Upper lobe of right lung (tissue), 1 donor: ENCODE results near the gene RBP7. TPM values are rescaled to one million over a fixed set of nuclear protein-coding genes. Genes with fewer than 3 reads are reported as not detected.
"Not testable (repeated sequence)": the region's sequence is repeated elsewhere in the genome, so short reads cannot be mapped to it uniquely, and the experiment has no call there.

Source experiments
- ATAC-seq: fragments of 200-7000 bp; cut with Tn5 transposase; one replicate; pipeline ENCODE4 v1.9.1; 2020; ENCODE audit warnings: mild to moderate bottlenecking, moderate library complexity
- DNase-seq: peaks from one replicate; pipeline ENCODE4 v3.0.0-alpha.2; 2020
- H3K27ac ChIP-seq: fragments of 200-600 bp; one replicate; pipeline ENCODE4 v1.8.0; 2022
- H3K27me3 ChIP-seq: fragments of 200-600 bp; one replicate; pipeline ENCODE4 v1.8.0; 2022; ENCODE audit warnings: mild to moderate bottlenecking
- H3K36me3 ChIP-seq: fragments of 200-600 bp; one replicate; pipeline ENCODE4 v1.8.0; 2022
- H3K4me1 ChIP-seq: fragments of 200-600 bp; one replicate; pipeline ENCODE4 v1.8.0; 2022
- H3K4me3 ChIP-seq: fragments of 200-600 bp; one replicate; pipeline ENCODE4 v1.8.0; 2022; ENCODE audit warnings: mild to moderate bottlenecking
- H3K9me3 ChIP-seq: fragments of 200-600 bp; one replicate; pipeline ENCODE4 v1.8.0; 2022
- CTCF ChIP-seq: fragments of 200-600 bp; IDR thresholded peaks from one replicate; pipeline ENCODE4 v1.8.0; 2022; ENCODE audit warnings: antibody characterized with exemption
- intact Hi-C: fragments of 100-400 bp; cut with DNase I; formaldehyde crosslinking; loops from one replicate; pipeline ENCODE4 v1.11.0; 2022
- total RNA-seq: library from RNA; stranded (reverse); fragmentation: NEBNext Ultra II Directional; extraction: Animal tissue kit (Norgen Biotek cat#: 25700); gene quantifications from one replicate; pipeline ENCODE4 v1.2.1, GENCODE V29; 2021
- donor health status: DM: no; HTN: yes; CAD: no; lungs with severe emphysema.

Gene RBP7
- total RNA-seq, 1 donor from 2014 or later, result 8.7 TPM

GRCh38 chr1:10001016-10001665 lies 4.1 kb downstream of the RBP7 start:
- intact Hi-C loops, result no loop called here
- DNase-seq, result no peak
- TF ChIP-seq CTCF, result no peak
- peaks cover 16% of the 10 kb centered on the region for H3K4me1 ChIP-seq
- H3K27ac ChIP-seq, result no peak overlapping the region
- H3K9me3 ChIP-seq, result no peaks in the 10 kb centered on the region
- peaks cover 39% of the 10 kb centered on the region for H3K27me3 ChIP-seq
- no peaks in the 10 kb centered on the region for H3K36me3 ChIP-seq
- H3K4me3 ChIP-seq, result no peak overlapping the region
- ATAC-seq, result no peak

GRCh38 chr1:10005248-10005647 lies 8.2 kb downstream of the RBP7 start:
- ATAC-seq, H3K36me3 ChIP-seq, H3K9me3 ChIP-seq, H3K4me1 ChIP-seq, DNase-seq, H3K4me3 ChIP-seq, H3K27ac ChIP-seq, intact Hi-C loops: not testable (repeated sequence)
- peaks cover 15% of the 10 kb centered on the region for H3K27me3 ChIP-seq

- H3K36me3 ChIP-seq, result no peaks in the 10 kb centered on the region
- ATAC-seq, result no peak
- H3K27ac ChIP-seq, result no peak overlapping the region
- DNase-seq, result no peak
- peaks cover 5% of the 10 kb centered on the region for H3K27me3 ChIP-seq
- no peak for TF ChIP-seq CTCF
- intact Hi-C loops, result no loop called here
- H3K9me3 ChIP-seq, result no peaks in the 10 kb centered on the region
- H3K4me3 ChIP-seq, result no peak overlapping the region
- no peaks in the 10 kb centered on the region for H3K4me1 ChIP-seq
These were observed 10.1 kb downstream of the RBP7 start for GRCh38 chr1:10007169-10007568.

GRCh38 chr1:10014016-10014415 lies 17.0 kb downstream of the RBP7 start:
- H3K27me3 ChIP-seq, result no peaks in the 10 kb centered on the region
- H3K36me3 ChIP-seq, result no peaks in the 10 kb centered on the region

GRCh38 chr1:10019561-10019960 lies 22.5 kb downstream of the RBP7 start:
- H3K4me1 ChIP-seq, result no peaks in the 10 kb centered on the region
- DNase-seq, result no peak
- no peaks in the 10 kb centered on the region for H3K9me3 ChIP-seq
- no peak overlapping the region for H3K4me3 ChIP-seq
- ATAC-seq, result no peak
- no peaks in the 10 kb centered on the region for H3K36me3 ChIP-seq
- H3K27ac ChIP-seq, result no peak overlapping the region
- intact Hi-C loops, result no loop called here
- no peak for TF ChIP-seq CTCF
- no peaks in the 10 kb centered on the region for H3K27me3 ChIP-seq

More at GRCh38 chr1:10014016-10014415, 17.0 kb downstream of the RBP7 start:
- Histone ChIP-seq H3K27ac (no peak overlapping the region), H3K9me3 (no peaks in the 10 kb centered on the region), H3K4me1 (no peaks in the 10 kb centered on the region), H3K4me3 (no peak overlapping the region)
- no peak for DNase-seq
- no peak for ATAC-seq
- TF ChIP-seq CTCF, result no peak
- intact Hi-C loops, result no loop called here

GRCh38 chr1:10020086-10020485 lies 23.1 kb downstream of the RBP7 start:
- DNase-seq, result no peak
- H3K27me3 ChIP-seq, result no peaks in the 10 kb centered on the region
- intact Hi-C loops, result no loop called here
- H3K27ac ChIP-seq, result no peak overlapping the region
- no peaks in the 10 kb centered on the region for H3K36me3 ChIP-seq
- no peak overlapping the region for H3K4me3 ChIP-seq
- no peaks in the 10 kb centered on the region for H3K4me1 ChIP-seq
- no peak for TF ChIP-seq CTCF
- no peak for ATAC-seq
- H3K9me3 ChIP-seq, result no peaks in the 10 kb centered on the region

- H3K9me3 ChIP-seq, H3K27me3 ChIP-seq, DNase-seq, H3K36me3 ChIP-seq, H3K27ac ChIP-seq, intact Hi-C loops, ATAC-seq, H3K4me3 ChIP-seq, H3K4me1 ChIP-seq: not testable (repeated sequence)
These were observed 23.6 kb downstream of the RBP7 start for GRCh38 chr1:10020678-10021077.

GRCh38 chr1:10021992-10022391 lies 25.0 kb downstream of the RBP7 start:
- H3K4me1 ChIP-seq, ATAC-seq, H3K27me3 ChIP-seq, DNase-seq, H3K27ac ChIP-seq, H3K9me3 ChIP-seq, intact Hi-C loops, H3K36me3 ChIP-seq, H3K4me3 ChIP-seq: not testable (repeated sequence)
